Upper lobe of left lung (tissue), 4 donors: ENCODE data around the gene OR2AP1.

Source experiments
- CTCF ChIP-seq, 6 experiments: fragments of 450-650 bp in 4 of 6; fragments of 200-600 bp in 2 of 6; sonication (generic) in 2 of 6; IDR thresholded peaks; one replicate each; pipeline ENCODE4 v1.5.1; 2016 to 2019; ENCODE audit warnings: antibody characterized with exemption in 6 of 6
- EP300 ChIP-seq, 4 donors: sonication (generic); formaldehyde crosslinking; IDR thresholded peaks; one replicate each; pipeline ENCODE4 v1.5.1; 2017; ENCODE audit warnings: antibody characterized with exemption in 4 of 4, control low read depth in 2 of 4
- POLR2A ChIP-seq, 4 donors: fragments of 450-650 bp; IDR thresholded peaks; one replicate each; pipeline ENCODE4 v1.5.1; 2016 to 2017; ENCODE audit warnings: antibody characterized with exemption in 4 of 4, mild to moderate bottlenecking in 2 of 4
- POLR2AphosphoS5 ChIP-seq, 2 donors: sonication (generic); formaldehyde crosslinking; IDR thresholded peaks; one replicate each; pipeline ENCODE4 v1.5.1; 2017; ENCODE audit warnings: antibody characterized with exemption in 2 of 2

- TF ChIP-seq POLR2A (IDR thresholded peaks at IDR 0.05), result no peak
- no peak for TF ChIP-seq EP300 (IDR thresholded peaks at IDR 0.05)
- TF ChIP-seq CTCF (IDR thresholded peaks at IDR 0.05), result no peak
- no peak for TF ChIP-seq POLR2AphosphoS5 (IDR thresholded peaks at IDR 0.05)
These were observed 35.7 kb downstream of the OR2AP1 start for GRCh38 chr12:55607821-55608594.
